Colonic mucosa (tissue), 4 donors: ENCODE data around the gene UBQLN3. TPM values are rescaled to one million over a fixed set of nuclear protein-coding genes. Genes with fewer than 3 reads are reported as not detected.

Experiments used
- DNase-seq: peaks from one replicate; pipeline ENCODE4 v3.0.0-alpha.2; 2020
- H3K27ac ChIP-seq: fragments of 200-600 bp; one replicate; pipeline ENCODE4 v1.8.0; 2021
- H3K27me3 ChIP-seq: fragments of 200-600 bp; one replicate; pipeline ENCODE4 v1.8.0; 2021
- H3K36me3 ChIP-seq: fragments of 200-600 bp; one replicate; pipeline ENCODE4 v1.8.0; 2021
- H3K4me1 ChIP-seq: fragments of 200-600 bp; one replicate; pipeline ENCODE4 v1.8.0; 2021; ENCODE audit warnings: mild to moderate bottlenecking
- H3K4me3 ChIP-seq: fragments of 200-600 bp; one replicate; pipeline ENCODE4 v1.8.0; 2021
- H3K9ac ChIP-seq, 2 donors: one replicate each; pipeline ENCODE4 v1.7.0; 2013; ENCODE audit warnings: control low read depth in 2 of 2, low read depth in 2 of 2, low read length in 2 of 2
- H3K9me3 ChIP-seq: fragments of 200-600 bp; one replicate; pipeline ENCODE4 v1.8.0; 2021
- CTCF ChIP-seq: fragments of 200-600 bp; IDR thresholded peaks from one replicate; pipeline ENCODE4 v1.8.0; 2022; ENCODE audit warnings: antibody characterized with exemption, mild to moderate bottlenecking
- intact Hi-C: fragments of 100-400 bp; cut with DNase I; formaldehyde crosslinking; loops from one replicate; pipeline ENCODE4 v1.14.1; 2022
- total RNA-seq, 2 donors: library from RNA; stranded (reverse); fragmentation: NEBNext Ultra II Directional in 1 of 2; extraction: Animal tissue kit (Norgen Biotek cat#: 25700) in 1 of 2; gene quantifications; one replicate each; pipeline ENCODE4 v1.2.1, GENCODE V29; 2021
- donor health status: healthy.
- donor health status: DM: no; HTN: no; CAD: no.
- donor health status: DM: no; HTN: no; CAD: no.

Gene UBQLN3
- total RNA-seq, 2 donors from 2014 or later: not detected

- H3K9me3 ChIP-seq: no peaks in the 10 kb centered on the region
- TF ChIP-seq CTCF: no peak
- H3K4me1 ChIP-seq: no peaks in the 10 kb centered on the region
- no peak for DNase-seq
- no peak within 1 kb of the TSS for H3K9ac ChIP-seq
- H3K27ac ChIP-seq: no peak within 1 kb of the TSS
- H3K27me3 ChIP-seq: no peaks in the 10 kb centered on the region
- no peak within 1 kb of the TSS for H3K4me3 ChIP-seq
- no peaks in the 10 kb centered on the region for H3K36me3 ChIP-seq
- intact Hi-C loops: no loop called here
Observed at GRCh38 chr11:5548440-5548839, 38.7 kb upstream of the UBQLN3 start, which contains the start of gene OR52H1. Gene OR52H1, minus strand, starts transcription at chr11:5548540. Its CDS starts 3,035 bp downstream, at chr11:5545505.

- Histone ChIP-seq H3K4me1 (no peaks in the 10 kb centered on the region), H3K4me3 (no peak overlapping the region), H3K9ac (no peak overlapping the region), H3K9me3 (no peaks in the 10 kb centered on the region), H3K27ac (no peak overlapping the region), H3K36me3 (no peaks in the 10 kb centered on the region), H3K27me3 (no peaks in the 10 kb centered on the region)
- intact Hi-C loops: no loop called here
- TF ChIP-seq CTCF: no peak
- no peak for DNase-seq
Observed at GRCh38 chr11:5547982-5548381, 38.2 kb upstream of the UBQLN3 start.

GRCh38 chr11:5546457-5546856 lies 36.7 kb upstream of the UBQLN3 start:
- intact Hi-C loops: no loop called here
- no peak for DNase-seq
- Histone ChIP-seq H3K36me3 (no peaks in the 10 kb centered on the region), H3K27ac (no peak overlapping the region), H3K4me3 (no peak overlapping the region), H3K9ac (no peak overlapping the region), H3K27me3 (no peaks in the 10 kb centered on the region), H3K4me1 (no peaks in the 10 kb centered on the region), H3K9me3 (no peaks in the 10 kb centered on the region)
- TF ChIP-seq CTCF: no peak

GRCh38 chr11:5541427-5541826 lies 31.7 kb upstream of the UBQLN3 start:
- intact Hi-C loops: no loop called here
- Histone ChIP-seq H3K9ac (no peak overlapping the region), H3K36me3 (no peaks in the 10 kb centered on the region), H3K4me1 (no peaks in the 10 kb centered on the region), H3K9me3 (no peaks in the 10 kb centered on the region), H3K27me3 (no peaks in the 10 kb centered on the region), H3K27ac (no peak overlapping the region), H3K4me3 (no peak overlapping the region)
- no peak for DNase-seq
- no peak for TF ChIP-seq CTCF

- no peak for TF ChIP-seq CTCF
- Histone ChIP-seq H3K4me1 (no peaks in the 10 kb centered on the region), H3K27ac (no peak overlapping the region), H3K36me3 (no peaks in the 10 kb centered on the region), H3K9me3 (no peaks in the 10 kb centered on the region), H3K9ac (no peak overlapping the region), H3K27me3 (no peaks in the 10 kb centered on the region), H3K4me3 (no peak overlapping the region)
- no peak for DNase-seq
- intact Hi-C loops: no loop called here
Observed at GRCh38 chr11:5536482-5536881, 26.7 kb upstream of the UBQLN3 start.

GRCh38 chr11:5534046-5534445 lies 24.3 kb upstream of the UBQLN3 start:
- intact Hi-C loops: no loop called here

More at GRCh38 chr11:5534046-5534445, 24.3 kb upstream of the UBQLN3 start:
- no peak for DNase-seq
- no peak for TF ChIP-seq CTCF
- no peaks in the 10 kb centered on the region for H3K4me1 ChIP-seq
- H3K27me3 ChIP-seq: no peaks in the 10 kb centered on the region
- H3K36me3 ChIP-seq: no peaks in the 10 kb centered on the region
- H3K9me3 ChIP-seq: no peaks in the 10 kb centered on the region
- no peak overlapping the region for H3K27ac ChIP-seq
- H3K4me3 ChIP-seq: no peak overlapping the region
- H3K9ac ChIP-seq: no peak overlapping the region
